ENCODE data around the gene TUT4. TPM values are rescaled to one million over a fixed set of nuclear protein-coding genes. Genes with fewer than 3 reads are reported as not detected.

Gene TUT4
- total RNA-seq, 2 donors from 2014 or later = 44.4 to 76.1 TPM

- DNase-seq (ENCODE audit: low spot score) = no peak
- peak overlapping the region in 1 of 2 donors; percentile 94 for H3K27ac ChIP-seq
- intact Hi-C loops (cut with DNase I) = loop anchor here (10.0 kb wide), 1 partner anchor 51 kb away; the partner anchor contains the start of gene GPX7
- H3K9me3 ChIP-seq = no peaks in the 10 kb centered on the region
- TF ChIP-seq POLR2AphosphoS5 (IDR thresholded peaks at IDR 0.05) = no peak
- TF ChIP-seq POLR2A (IDR thresholded peaks at IDR 0.05) = no peak
- TF ChIP-seq CTCF (IDR thresholded peaks at IDR 0.05) = no peak
- H3K36me3 ChIP-seq = no peaks in the 10 kb centered on the region
- 45% methylated on average over 6 of the region's 6 CpGs for WGBS
- H3K27me3 ChIP-seq (replicated peaks; ENCODE audit: insufficient read depth) = no peaks in the 10 kb centered on the region
- H3K4me3 ChIP-seq = no peak overlapping the region
- no peaks in the 10 kb centered on the region for H3K4me1 ChIP-seq (replicated peaks)
Observed at GRCh38 chr1:52554267-52554640, 1.4 kb upstream of the TUT4 start.

- H3K27ac ChIP-seq = peak overlapping the region; percentile 94
- TF ChIP-seq POLR2A (IDR thresholded peaks at IDR 0.05) (peak; percentile 54), POLR2AphosphoS5 (IDR thresholded peaks at IDR 0.05) (no peak)
- peak; percentile 74 for DNase-seq (ENCODE audit: low spot score)
- H3K36me3 ChIP-seq = no peaks in the 10 kb centered on the region
- H3K9me3 ChIP-seq = no peaks in the 10 kb centered on the region
- peak overlapping the region; percentile 87 to 94 for H3K4me3 ChIP-seq
- no peaks in the 10 kb centered on the region for H3K27me3 ChIP-seq (replicated peaks; ENCODE audit: insufficient read depth)
- H3K4me1 ChIP-seq (replicated peaks) = no peaks in the 10 kb centered on the region
- intact Hi-C loops (cut with DNase I) = loop anchor here (10.0 kb wide), 1 partner anchor 51 kb away; the partner anchor contains the start of gene GPX7
- 3% methylated on average over 39 of the region's 66 CpGs for WGBS
Observed at GRCh38 chr1:52553362-52554266, 722 bp upstream of the TUT4 start.

GRCh38 chr1:52552236-52552504 is 722 bp downstream of the TUT4 start:
- peak; percentile 48 for DNase-seq (ENCODE audit: low spot score)
- Histone ChIP-seq H3K36me3 (no peaks in the 10 kb centered on the region), H3K27me3 (replicated peaks; ENCODE audit: insufficient read depth) (no peaks in the 10 kb centered on the region), H3K4me1 (replicated peaks) (no peaks in the 10 kb centered on the region), H3K4me3 (peak overlapping the region; percentile 87 to 94), H3K9me3 (no peaks in the 10 kb centered on the region), H3K27ac (peak overlapping the region; percentile 94)
- WGBS = under 1% methylated on average over 14 of the region's 14 CpGs
- intact Hi-C loops (cut with DNase I) = loop anchor here (10.0 kb wide), 1 partner anchor 53 kb away; the partner anchor contains the start of gene GPX7
- peak; percentile 60 for TF ChIP-seq POLR2AphosphoS5 (IDR thresholded peaks at IDR 0.05)
- TF ChIP-seq POLR2A (IDR thresholded peaks at IDR 0.05) = no peak
- TF ChIP-seq CTCF (IDR thresholded peaks at IDR 0.05) = no peak

- Histone ChIP-seq H3K4me1 (replicated peaks) (no peaks in the 10 kb centered on the region), H3K27me3 (replicated peaks; ENCODE audit: insufficient read depth) (no peaks in the 10 kb centered on the region), H3K9me3 (no peaks in the 10 kb centered on the region), H3K27ac (peak overlapping the region; percentile 94), H3K36me3 (no peaks in the 10 kb centered on the region), H3K4me3 (peak overlapping the region; percentile 87 to 94)
- TF ChIP-seq CTCF (IDR thresholded peaks at IDR 0.05) (no peak), POLR2A (IDR thresholded peaks at IDR 0.05) (no peak), POLR2AphosphoS5 (IDR thresholded peaks at IDR 0.05) (no peak)
- 4% methylated on average over 20 of the region's 20 CpGs for WGBS
- no peak for DNase-seq (ENCODE audit: low spot score)
- intact Hi-C loops (cut with DNase I) = loop anchor here (10.0 kb wide), 1 partner anchor 53 kb away; the partner anchor contains the start of gene GPX7
Observed at GRCh38 chr1:52551507-52552235, 1.2 kb downstream of the TUT4 start.

GRCh38 chr1:52550447-52550846 is 2.4 kb downstream of the TUT4 start:
- H3K27me3 ChIP-seq (replicated peaks; ENCODE audit: insufficient read depth) = no peaks in the 10 kb centered on the region
- H3K4me1 ChIP-seq (replicated peaks) = no peaks in the 10 kb centered on the region
- DNase-seq (ENCODE audit: low spot score) = no peak
- H3K9me3 ChIP-seq = no peaks in the 10 kb centered on the region
- WGBS = 91% methylated on average over 7 of the region's 7 CpGs
- intact Hi-C loops (cut with DNase I) = loop anchor here (10.0 kb wide), 1 partner anchor 54 kb away; the partner anchor contains the start of gene GPX7
- no peak for TF ChIP-seq POLR2AphosphoS5 (IDR thresholded peaks at IDR 0.05)
- TF ChIP-seq POLR2A (IDR thresholded peaks at IDR 0.05) = no peak
- TF ChIP-seq CTCF (IDR thresholded peaks at IDR 0.05) = no peak
- no peaks in the 10 kb centered on the region for H3K36me3 ChIP-seq
- H3K27ac ChIP-seq = no peak overlapping the region
- no peak overlapping the region for H3K4me3 ChIP-seq
